OCI-LY1 (cell line): Measurements from ENCODE around the gene ANKRD53.
"Not testable (repeated sequence)": the region's sequence is repeated elsewhere in the genome, so short reads cannot be mapped to it uniquely, and the experiment has no call there.

ENCODE experiments used
- CTCF ChIP-seq: fragments of 200-600 bp; sonication (generic), shearing (Covaris generic); IDR thresholded peaks from 2 replicates; pipeline ENCODE4 v1.5.1; 2017; ENCODE audit warnings: mild to moderate bottlenecking, antibody characterized with exemption, low read length, moderate library complexity, mixed read lengths
- EZH2 ChIP-seq: fragments of 200-600 bp; sonication (generic), shearing (Covaris generic); IDR thresholded peaks from 2 replicates; pipeline ENCODE4 v1.8.0; 2017; ENCODE audit warnings: borderline replicate concordance, mixed run types, mild to moderate bottlenecking, antibody characterized with exemption, low read length, moderate library complexity, mixed read lengths

GRCh38 chr2:71021394-71021793 lies 43.0 kb downstream of the ANKRD53 start:
- not testable (repeated sequence) for TF ChIP-seq CTCF, EZH2
